GM21786 (cell line): ENCODE measurements around the gene GOLGA7B.

Experiments used
- ATAC-seq: cut with Tn5 transposase; IDR thresholded peaks from one replicate; pipeline ENCODE4 v1.9.1; 2021; ENCODE audit not compliant: unreplicated experiment

Gene GOLGA7B

DNA sequence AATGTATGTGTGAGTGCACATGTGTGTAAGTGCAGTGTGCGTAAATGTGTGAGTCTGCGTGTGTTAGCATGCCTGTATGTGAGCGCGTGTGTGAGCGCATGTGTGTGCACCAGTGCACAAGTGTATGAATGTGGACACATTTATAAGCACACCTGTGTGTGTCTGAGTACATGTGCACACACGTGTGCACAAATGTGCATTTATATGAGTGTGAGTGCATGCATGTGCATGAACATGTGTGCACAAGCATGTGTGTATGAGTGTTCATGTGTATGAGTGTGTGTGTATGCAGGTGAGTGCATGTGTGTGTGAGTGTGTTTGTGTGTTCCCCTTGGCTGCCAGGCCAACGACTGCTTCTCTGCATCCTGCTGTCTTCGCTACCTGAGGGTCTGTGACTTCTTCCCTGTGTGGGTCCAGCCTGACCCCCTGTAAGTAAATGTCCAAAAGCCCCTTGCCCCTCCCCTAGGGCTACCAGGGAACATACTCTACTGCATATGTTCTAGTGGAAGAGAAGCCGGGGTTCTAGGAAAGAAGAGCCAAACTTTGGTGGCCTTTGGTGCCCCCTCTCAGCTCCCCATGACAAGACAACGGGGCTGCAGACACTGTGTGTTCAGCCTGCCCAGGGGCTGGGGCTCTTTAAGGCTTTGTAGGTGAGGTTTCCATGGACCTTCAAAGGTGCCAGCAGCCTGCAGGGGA lies 17.0 kb downstream of the GOLGA7B start:
- no peak for ATAC-seq

DNA sequence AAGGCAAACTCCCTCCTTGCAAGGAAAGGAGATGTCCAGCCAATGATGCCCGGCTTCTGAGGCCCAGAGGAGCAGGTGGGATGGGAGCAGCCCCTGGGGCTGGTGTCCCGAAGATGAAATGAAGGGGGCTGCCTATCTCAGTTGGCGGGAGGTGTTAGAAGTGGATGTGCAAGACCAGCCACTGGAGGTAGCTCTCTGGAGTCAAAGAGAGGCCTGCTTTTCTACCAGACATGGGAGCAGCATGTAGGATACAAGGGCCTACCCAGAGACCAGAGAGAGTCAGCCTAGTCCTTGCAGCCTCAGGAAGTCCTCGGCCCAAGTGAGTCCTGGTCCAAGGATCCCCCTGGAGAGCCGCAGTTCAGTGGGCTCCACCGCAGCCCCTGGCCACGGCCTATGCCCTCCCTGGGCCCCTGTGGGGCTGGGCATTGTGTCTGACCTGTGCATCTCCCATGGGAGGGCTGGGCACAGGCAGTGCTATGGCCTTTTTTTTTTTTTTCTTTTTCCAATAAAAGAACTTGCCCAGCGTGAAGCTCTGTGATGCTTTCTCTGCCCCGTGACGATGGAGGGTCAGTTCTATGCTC lies 17.7 kb downstream of the GOLGA7B start:
- no peak for ATAC-seq

DNA sequence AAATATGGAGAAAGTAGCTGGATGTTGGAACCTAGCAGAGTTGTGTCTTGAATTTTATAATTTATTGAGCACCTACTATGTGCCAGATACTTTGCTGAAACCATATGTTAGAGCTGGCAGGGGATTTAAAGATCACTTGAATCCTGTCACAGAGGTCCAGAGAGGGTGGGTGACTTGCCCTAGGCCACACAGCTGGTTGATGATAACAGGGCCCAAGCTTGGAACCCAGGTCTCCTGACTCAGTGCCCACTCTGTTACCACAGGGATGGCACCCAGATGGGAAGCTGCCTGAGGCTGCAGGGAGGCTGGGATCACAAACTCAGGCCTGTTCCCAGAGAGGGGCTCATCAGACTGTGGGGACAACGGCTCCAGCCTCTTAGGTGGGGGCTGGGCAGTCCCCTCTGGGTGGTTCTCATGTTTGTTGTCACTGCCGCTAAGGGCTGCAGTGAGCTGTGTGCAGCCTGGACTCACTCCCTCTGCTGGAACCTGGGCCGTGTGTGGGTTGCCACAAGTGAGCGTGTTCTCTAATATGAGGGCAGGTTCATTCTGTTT lies 18.6 kb downstream of the GOLGA7B start:
- ATAC-seq, result no peak

DNA sequence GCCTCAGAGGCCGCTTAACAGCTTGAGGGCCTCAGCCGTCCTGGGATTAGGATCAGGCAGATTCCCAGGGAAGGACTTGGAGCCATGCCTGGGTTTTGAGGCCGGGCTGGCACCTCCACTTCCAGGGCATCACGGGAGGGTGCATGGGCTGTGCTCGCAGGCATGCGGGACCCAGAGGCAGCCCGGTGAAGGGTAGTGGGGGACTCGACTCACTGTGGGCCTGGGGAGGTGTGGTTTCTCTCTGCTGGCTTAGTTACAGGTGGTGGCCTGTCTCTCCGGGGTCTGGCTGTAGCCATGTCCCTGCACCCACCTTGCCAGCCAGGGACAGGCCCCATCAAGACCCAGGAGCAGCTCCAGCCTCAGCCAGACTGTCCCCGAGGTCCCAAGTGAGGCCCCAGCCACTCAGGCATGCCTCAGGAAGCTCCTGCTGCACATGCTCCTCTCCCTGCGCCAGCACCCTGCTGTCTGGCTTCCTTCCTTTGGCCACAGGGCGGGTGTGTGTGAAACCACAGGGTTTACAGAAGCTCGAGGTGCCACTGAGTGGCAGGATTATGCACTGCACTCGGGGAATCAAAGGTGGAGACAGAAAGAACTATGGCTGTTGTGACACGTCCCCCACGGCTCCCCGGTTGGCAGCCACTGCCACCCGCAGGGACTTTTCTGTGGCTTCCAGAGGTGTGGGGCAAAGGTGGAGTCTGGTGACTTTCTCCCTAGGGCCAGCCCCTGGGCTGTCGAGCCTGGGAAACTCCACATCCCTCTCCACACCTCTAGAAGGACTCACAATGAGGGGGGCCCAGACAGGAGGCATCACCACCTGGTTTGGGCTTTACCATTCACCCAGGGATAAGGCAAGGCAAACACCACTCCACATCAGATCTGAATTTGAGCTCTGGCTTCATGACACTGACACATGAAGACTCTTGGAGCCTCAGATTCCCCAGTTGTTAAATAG lies 19.7 kb downstream of the GOLGA7B start:
- ATAC-seq, result peak; percentile 98

DNA sequence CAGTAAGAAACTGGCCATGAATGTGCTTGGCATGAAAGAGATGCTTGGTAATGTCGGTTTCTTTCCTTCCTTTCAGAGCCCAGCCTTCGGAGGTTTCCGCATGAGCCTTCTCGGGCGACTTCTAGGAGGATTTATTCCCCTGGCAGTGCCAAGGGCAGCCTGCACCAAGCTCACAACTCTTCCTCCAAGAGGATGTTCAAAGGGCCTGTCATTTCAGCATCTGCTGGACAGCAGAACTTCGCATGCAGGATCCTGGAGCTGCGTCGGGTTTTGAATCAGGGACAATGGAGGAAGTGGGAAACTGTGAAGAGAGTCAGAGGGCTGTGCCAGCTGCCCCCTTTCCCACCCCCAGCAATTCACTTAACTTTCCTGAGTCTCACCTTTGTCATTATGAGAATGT lies 21.3 kb downstream of the GOLGA7B start:
- no peak for ATAC-seq

DNA sequence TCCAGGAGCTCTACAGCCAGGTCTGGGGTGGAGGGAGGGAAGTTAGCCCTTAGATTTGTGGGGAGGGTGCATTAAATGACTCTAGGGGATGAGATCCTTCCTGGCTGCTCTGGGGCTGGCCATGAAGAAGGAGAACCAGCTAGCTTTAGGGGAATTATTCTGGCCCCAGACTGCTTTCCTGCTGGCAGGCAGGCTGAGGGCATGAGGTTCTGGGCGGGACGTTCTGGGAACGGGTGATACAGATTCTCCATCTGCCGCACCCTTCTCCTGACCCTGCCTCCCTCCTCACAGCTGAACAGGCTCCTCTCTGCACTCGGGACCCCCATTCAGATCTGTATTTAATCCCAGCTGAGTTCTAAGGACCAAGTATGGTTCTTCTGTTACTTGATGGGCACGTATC lies 23.9 kb downstream of the GOLGA7B start:
- ATAC-seq, result no peak

DNA sequence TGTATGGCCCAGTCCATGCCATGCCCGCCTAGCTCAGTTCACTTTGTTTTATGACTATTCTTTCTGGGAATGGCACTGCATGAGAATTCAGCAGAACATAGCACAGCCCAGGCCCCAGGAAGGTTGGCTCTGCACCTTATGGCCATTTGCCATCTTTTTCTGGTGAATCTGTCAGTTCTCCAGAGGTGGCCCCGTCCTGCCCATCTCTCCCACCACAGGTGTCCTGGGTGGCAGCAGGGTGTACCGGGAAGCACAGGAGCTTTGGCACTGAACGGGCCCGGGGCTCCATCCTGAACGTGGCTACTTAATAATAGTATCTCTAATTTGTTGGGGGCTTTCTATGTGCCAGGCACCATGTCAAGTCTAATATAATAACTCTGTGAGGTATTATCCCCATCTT lies 24.7 kb downstream of the GOLGA7B start:
- no peak for ATAC-seq

DNA sequence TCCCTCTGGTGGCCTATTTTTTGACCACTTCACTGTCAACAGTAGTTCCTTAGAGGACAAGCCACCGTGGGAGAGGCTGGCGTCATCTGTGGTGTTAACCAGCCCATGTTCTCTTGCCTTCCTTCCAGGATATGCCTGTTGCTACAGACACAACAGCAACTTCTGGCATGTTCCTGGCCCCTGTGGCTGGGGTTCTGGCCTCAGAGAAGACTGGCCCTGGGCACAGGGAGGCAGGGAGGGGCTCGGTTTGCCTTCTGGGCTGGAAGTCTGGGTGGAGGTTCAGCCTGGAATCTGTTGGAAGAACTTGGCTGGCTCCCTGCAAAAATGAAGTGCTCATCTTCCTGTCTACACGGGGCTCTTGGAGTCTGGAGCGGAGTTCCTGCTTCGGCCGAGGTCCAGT lies 25.7 kb downstream of the GOLGA7B start:
- ATAC-seq, result no peak

DNA sequence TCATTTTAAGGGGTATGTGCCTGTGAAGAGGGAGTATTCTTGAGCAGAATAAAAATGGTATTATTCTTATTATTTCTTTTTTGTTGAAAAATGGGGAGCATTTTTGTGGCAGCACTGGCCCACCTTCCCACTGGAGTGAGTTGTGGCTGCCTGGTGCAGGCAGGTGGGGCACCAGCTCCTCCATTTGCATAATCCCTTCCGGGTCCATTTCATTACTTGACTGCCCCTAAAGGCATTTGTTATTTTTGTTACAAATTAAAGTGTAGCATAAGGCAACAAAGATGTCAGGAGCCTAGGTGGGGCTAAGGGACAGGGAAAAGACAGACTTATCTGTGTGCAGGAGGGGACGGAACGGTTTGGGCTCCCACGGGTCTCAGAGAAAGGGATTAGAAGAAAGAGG lies 26.8 kb downstream of the GOLGA7B start:
- ATAC-seq, result no peak

DNA sequence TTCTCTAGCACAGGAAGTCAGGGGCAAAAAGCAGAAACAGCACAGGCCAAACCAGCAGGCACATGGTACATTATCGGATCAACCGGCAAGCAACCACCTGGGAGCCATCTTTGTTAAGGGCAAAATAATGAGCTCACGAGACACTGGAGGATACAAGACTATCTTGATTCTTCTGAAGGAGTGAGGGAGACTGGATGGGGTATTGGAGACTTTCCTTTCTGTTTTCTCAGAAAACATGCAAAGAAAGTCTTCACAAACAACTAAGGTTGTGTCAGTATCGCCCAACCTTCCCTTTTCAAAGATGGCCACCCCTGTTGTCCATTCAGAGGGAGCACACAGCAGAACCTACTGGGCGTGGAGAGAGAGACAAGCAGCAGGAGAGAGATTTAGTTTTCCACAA lies 29.6 kb downstream of the GOLGA7B start:
- ATAC-seq, result no peak

DNA sequence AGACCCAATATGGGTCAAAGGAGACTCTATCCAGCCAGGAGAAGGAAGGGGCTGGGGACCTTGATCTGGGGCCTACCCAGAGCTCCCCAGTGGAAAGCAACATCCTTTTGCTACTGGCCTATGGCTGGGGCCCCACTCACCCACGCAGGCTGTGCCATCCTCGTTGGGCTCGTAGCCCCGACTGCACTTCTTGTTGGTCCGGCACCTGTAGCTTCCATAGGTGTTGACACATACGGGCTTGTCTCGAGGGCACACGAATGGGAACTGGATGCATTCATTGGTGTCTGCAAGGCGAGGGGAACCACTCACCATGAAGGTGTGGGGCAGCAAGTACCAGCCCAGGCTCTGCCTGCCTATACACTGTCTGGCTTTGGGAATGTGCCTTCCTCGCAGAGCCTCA lies 30.5 kb downstream of the GOLGA7B start:
- ATAC-seq, result no peak

DNA sequence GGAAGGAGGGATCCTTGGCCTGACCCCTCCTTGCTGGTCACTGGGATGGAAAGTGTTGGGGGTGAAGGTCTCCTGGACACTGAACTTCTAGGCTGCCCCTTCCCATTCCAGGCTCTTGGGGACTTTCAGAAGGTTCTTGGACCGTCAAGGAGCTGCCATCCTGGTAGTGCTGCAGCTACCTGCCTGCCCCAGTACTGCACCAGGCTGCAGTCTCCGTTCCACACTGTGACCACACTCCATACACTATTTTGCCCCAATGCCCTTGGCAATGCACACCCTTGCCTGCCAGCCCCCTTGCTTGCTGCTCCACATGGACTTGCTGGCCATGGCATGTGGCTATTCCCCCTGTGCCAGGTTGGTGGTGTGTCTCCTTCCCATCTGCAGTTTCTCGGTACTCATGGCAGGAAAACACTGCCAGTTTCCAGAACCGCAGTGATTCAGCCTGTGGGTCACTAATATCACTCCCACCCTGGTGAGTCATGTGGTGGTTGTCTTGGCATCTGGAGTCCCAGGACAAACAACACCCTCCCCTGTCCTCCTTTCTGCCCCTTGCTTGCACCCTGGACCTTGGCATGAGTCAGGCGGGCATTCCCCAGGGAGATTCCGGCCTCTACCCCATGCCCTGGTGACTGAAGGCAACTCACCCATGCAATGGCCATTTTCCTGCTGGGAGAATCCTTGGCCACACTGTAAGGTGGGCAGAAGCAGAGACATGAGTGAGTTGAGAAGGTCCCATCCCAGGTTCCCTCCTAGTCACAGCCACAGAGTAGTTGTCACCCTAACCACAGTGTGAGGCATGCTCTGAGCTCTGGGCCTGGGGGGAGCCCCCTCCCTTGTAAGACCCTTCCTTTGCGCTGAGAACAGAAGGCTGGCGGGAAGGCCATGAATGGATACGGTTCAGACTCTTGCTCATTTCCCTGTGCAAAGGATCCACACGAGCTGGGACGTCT lies 32.8 kb downstream of the GOLGA7B start:
- no peak for ATAC-seq

DNA sequence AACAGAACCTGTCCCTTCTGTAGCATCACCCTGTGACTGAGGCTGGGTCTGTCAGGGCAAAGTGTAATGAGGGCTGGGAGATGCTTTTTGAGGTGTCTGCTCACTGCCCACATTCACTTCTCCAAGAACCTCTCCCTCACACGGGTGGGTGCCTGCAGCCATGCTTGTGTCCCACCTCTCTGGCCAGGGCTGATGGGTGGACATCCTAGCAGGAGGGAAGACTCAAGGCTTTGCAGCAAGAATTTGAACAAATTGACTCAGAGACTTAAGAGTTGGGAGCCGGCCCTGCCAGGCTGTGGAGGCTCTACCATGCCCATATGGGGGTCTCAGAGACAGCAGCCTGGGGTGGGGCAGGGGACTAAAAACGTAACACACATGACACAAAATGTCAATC lies 33.4 kb downstream of the GOLGA7B start:
- ATAC-seq, result no peak

DNA sequence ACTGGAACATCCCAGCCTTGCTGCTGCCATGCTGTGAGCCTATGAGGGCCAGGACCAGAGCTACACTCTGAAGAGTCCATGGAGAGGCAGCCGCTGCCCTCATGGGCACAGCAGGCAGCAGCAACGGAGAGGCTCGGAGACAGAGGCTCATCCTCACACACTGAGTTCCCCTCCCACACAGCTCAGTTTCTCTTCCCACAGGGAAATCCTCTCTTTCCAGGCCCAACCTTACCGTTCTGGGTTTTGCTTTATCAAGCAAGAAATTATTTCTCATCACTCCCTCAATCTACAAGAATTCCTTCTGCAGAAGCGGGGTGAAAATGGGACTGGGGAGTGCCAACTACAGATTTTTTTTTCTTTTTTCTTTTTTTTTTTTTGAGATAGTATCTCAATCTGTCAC lies 36.6 kb downstream of the GOLGA7B start:
- no peak for ATAC-seq

DNA sequence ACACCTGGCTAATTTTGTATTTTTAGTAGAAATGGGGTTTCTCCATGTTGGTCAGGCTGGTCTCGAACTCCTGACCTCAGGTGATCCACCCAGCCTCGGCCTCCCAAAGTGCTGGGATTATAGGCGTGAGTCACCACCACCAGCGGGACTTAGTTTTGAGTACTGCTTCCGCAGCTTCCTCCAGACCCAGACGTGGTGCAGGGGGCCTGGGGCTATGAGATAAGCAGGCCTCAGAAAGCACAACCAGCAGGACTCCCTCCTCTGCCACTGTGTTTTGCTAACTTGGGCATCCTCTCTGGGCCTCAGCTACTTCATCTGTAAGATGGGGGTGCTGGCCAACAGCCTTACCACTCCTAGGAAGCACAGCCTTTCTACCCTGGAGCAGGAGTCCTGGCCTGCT lies 37.8 kb downstream of the GOLGA7B start:
- no peak for ATAC-seq

DNA sequence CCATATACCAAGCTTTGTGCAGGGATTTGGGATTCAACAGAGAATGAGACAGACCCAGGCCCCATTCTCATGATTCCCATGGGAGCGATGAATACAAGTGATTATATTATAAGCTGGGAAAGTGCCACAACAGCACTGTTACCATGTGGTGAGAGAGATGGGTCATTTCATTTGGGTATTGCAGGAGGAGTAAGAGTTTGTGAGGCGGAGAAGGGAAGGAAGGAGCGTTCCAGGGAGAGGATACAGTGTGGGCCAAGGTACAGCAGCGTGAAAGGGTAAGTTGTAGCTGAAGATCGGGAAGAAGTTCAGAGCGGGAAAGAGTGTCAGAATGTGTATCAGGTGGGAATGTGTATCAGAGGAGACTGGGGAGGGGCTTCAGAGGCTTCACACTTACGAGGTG lies 38.5 kb downstream of the GOLGA7B start:
- ATAC-seq, result no peak

DNA sequence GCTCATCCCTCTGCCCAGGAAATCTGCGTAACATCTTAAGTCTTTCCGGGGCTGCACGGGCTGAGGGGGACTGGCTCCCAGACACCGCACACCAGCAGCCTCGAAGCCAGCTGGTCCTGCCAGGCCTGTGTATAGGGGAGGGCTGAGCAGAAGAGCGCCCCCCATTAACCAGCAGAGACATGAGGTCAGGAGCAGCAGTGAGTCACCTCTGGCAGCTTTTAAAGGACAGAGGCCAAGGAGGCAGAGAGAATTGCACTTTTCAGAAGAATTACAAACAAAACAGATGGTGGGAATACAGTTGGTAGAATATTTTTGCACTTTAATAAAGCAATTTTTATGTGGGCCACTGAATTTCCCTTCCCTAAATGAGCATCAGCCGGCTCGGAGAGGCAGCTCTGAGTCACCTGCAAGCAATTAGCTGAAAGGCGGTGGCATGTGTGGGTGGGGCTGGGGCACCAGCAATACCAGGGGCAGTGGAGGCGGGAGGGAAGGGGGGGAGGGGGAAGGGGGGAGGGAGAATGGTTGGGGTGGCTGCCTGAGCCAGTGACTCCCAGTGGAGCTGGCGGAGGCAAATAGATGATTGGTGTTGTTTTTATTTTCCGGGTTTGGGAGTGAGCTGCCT lies 39.1 kb downstream of the GOLGA7B start:
- ATAC-seq, result no peak

DNA sequence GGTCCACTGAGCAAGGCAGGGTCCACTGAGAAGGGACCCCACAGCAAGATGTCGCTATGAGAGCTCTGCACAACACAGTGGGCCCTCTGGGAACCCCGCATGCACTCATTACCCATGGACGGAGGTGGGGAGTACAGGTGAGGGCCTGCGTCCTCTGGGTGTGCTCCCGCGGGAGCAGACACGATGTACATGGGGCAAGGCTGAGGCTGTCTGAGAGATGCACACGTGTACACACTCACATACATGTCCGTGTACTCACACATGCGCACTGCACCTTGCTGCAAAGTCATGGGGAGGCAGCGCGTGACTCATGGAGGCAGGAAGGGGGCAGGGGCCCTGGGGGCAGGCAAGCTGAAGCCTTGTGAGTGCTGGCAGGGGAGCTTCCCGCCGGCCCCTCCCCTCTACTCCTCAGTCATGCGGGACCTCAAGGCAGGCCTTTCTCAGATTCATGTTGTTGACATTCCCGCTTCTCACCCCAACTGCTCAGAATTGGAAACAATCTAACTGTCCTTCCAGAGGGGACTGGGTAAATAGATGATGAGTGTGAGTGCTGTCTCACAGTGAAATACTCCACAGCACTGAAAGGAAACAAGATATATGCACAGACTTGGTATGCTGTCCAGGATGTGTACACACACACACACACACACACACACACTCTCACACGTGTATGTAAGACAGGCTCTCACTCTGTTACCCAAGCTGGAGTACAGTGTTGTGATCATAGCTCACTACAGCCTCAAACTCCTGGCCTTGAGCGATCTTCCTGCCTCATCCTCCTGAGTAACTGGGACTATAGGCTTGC lies 40.0 kb downstream of the GOLGA7B start:
- no peak for ATAC-seq

DNA sequence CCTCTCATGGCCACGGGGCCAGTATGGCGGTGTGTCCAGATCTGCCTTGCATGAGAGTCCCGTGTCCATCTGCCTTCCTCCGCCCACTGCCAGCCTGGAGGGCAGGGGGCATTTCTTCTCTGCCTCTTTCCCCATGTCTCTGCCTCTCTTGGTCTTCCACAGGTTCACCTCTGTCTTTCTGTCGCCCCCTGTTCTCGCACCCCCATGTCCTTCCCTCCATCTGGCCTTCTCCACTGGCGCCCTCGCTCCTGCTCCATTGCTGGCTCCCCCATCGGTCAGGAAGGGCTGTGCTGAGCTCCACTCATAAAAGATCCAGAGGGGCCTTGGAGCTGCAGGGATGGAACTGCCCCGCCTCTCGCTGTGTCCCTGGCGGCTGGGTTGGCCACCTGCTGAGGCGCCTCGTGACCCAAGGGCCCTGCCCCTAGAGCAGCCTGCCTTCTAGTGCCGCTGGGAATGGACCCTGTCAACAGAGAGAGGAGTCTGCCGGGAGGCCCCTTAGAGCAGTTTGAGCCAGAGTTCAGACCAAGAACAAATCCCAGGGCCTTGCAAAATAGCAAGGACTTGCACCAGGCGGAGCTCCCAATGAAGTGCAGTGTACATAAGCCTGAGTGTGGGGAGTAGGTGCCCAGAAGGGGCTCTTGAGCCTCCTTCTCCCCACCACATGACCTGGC lies 42.0 kb downstream of the GOLGA7B start:
- ATAC-seq, result no peak
